DMS79 treated with DMSO at 0.1 percent for 48 hours (cell line): ENCODE data around the gene ITGAE.
"Not testable (repeated sequence)": the region's sequence is repeated elsewhere in the genome, so short reads cannot be mapped to it uniquely, and the experiment has no call there.

Source experiments
- DNase-seq: peaks from one replicate; lab custom pipeline; 2025; lab: John Stamatoyannopoulos, UW

The ITGAE gene

GRCh38 chr17:3794557-3795389 is 6.2 kb downstream of the ITGAE start:
- no peak for DNase-seq

GRCh38 chr17:3794152-3794551 is 6.8 kb downstream of the ITGAE start:
- DNase-seq = not testable (repeated sequence)

DNA sequence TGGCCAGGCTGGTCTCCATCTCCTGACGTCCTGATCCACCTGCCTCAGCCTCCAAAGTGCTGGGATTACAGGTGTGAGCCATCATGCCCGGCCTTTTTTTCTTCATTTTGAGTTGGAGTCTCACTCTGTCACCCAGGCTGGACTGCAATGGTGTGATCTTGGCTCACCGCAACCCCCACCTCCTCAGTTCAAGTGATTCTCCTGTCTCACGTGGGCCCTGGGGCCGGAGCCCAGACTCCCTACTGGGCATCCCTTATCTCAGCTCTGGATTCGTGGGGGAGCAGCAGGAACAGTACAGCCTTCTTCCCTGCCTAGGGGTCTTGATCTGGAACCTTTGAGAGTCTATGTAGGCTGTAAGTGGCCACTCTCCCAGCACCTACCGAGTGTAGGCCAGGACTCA is 7.7 kb downstream of the ITGAE start:
- not testable (repeated sequence) for DNase-seq

DNA sequence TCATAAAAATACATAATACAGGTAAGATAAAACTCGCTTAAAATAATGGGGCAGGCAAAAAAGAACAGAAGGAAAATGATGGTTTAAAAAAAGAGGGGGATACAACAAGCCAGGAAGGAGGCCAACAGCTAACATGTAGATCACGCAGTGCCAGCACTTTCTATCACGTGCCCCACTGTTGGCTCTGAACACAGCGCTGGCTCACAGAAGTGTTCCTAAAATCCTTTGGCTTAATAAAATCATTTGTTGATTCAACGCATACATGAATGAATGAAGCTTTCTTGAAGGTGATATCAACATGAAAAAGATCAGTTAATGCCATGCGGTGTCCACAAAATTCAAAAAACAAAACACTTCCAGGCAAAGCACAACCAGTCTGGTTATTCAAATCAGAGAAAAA is 8.5 kb downstream of the ITGAE start:
- no peak for DNase-seq

DNA sequence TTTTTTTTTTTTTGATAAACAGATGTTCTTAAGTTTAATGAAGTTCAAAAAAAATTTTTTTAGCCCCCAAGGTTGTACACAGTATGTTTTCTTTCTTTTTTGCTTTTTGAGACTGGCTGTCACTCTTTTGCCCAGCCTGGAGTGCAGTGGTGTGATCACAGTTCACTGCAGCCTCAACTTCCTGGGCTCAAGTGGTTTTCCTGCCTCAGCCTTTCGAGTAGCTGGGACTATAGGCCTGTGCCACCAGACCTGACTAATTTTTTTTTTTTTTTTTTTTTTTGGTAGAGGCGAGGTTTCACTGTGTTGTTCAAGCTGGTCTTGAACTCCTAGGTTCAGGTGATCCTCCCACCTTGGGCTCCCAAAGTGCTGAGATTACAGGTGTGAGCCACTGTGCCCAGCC is 12.8 kb downstream of the ITGAE start:
- DNase-seq = no peak

DNA sequence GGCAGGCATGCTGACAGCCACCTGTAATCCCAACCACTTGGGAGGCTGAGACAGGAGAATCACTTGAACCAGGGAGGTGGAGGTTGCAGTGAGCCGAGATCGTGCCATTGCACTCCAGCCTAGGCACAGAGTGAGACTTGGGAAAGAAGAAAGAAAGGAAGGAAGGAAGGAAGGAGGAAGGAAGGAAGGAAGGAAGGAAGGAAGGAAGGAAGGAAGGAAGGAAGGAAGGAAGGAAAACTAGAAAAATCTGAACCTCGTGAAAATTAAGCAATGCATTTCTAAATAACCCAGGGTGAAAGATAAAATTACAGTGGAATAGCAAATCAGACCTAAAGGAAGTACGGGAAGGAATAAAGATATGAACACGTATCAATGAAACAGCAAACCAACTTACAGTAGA is 15.7 kb downstream of the ITGAE start:
- DNase-seq = not testable (repeated sequence)

- DNase-seq = no peak
These were observed 18.2 kb downstream of the ITGAE start for GRCh38 chr17:3782751-3783150.

DNA sequence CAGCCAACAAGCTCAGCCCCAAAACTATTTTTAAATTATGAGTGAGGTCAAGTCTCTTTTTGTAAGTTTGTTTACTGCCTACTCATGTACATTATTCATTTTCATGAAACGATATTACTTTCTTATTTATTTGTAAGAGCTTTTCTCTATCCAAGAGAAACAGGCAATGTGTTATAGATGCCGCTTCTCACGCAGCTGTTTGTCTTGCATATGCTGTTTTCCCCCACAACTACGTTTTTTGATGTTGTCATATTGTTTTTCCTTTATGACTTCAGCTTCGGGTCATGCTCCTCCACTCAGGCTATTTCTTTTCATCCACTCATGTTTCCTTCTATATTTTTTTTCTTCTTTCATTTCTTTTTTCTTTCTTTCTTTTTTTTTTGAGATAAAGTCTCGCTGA is 20.0 kb downstream of the ITGAE start:
- no peak for DNase-seq

DNA sequence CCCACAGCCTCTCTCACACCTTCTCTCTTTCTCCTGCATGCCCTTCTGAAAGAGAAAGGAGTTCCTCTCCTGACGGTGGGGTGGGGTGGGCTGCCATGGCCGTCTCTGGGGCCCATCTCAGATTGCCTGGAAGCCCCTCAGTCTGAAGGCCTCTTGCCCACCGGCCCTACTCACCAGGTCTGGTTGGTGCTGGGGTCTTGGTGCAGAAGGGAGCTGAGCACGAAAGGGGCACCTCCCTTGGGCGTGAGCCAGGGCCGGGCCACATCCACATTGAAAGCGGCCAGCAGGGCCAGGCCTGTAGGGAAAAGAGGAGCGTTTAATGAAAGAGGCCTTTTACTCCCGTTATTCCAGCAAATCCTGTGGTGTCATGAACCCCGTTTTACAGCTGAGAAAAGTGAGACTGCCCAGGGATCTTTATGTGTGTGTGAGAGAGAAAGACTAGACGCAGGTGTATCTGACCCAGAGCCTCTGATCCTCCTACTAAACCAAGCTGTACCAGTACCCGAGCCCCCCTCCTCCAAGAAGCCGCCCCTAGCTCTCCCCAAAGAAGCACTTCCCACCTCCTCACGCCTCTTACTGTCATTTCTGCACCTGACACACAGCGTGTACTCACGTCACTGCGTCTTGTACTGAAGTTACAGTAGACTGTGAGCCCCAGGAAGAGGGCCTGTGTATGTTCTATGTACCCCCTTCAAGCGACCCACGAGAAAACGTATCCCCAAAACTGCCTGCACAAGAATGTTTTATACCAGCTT is 23.4 kb downstream of the ITGAE start:
- DNase-seq = no peak

- DNase-seq = no peak
These were observed 27.0 kb downstream of the ITGAE start for GRCh38 chr17:3773966-3774365.

GRCh38 chr17:3773511-3773910 is 27.5 kb downstream of the ITGAE start:
- DNase-seq = no peak

DNA sequence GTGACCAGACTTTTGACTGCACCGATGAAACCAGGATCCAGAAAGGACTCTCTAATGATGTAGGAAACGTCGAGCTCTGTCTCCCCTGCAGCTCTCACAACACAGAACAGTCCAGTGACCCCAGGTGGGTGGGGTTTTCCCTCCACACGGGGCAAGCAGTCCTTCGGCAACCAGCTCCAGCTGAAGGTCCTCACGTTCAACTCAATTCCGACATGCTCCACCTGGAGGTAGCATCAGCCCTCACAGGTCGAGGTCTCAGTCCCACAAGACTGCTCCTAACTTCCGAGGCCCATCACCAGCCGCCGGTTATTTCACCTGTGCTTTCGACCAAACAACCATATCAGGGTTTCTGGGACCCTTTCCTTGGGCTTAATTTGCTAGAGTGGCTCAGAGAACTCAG is 28.2 kb downstream of the ITGAE start:
- DNase-seq = no peak

GRCh38 chr17:3771140-3771539 is 29.8 kb downstream of the ITGAE start:
- no peak for DNase-seq

DNA sequence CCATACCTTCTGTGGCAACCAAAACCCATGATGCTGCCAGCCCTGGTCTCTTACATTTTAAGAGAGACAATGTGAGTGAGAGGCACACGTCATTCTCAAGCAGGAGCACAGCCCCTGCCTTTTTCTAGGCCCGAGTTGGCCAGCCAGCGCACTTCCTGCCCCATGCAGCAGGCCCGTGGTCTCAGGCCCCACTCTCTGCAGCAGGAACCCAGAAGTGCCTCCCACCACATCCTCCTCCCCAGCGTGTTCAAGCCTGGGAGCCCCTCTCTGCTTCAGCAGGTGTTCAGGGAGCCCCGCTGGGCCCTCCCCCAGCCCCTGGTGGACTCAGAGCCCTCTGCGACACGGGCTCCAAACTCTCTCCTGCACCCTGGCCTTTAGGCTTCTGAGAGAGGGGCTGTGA is 30.5 kb downstream of the ITGAE start:
- no peak for DNase-seq

GRCh38 chr17:3768769-3769168 is 32.2 kb downstream of the ITGAE start:
- DNase-seq = no peak

GRCh38 chr17:3768341-3768740 is 32.6 kb downstream of the ITGAE start:
- no peak for DNase-seq

DNA sequence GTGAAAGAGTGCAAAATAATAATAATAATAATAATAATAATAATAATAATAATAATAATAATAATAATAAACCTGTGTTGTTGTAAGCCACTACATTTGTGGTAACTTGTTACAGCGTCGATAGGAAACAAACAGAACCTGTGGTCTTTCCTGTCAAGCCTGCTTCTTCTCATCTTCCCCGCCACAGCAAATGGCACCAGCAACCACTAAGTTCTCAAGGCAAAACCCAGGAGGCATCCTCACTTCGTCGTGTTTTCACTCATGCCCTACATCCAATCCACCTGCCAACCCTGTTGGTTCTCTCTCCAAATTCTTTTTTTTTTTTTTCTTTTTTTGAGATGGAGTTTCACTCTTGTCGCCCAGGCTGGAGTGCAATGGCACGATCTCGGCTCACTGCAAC is 34.2 kb downstream of the ITGAE start:
- DNase-seq = no peak

GRCh38 chr17:3765981-3766380 is 35.0 kb downstream of the ITGAE start:
- no peak for DNase-seq

DNA sequence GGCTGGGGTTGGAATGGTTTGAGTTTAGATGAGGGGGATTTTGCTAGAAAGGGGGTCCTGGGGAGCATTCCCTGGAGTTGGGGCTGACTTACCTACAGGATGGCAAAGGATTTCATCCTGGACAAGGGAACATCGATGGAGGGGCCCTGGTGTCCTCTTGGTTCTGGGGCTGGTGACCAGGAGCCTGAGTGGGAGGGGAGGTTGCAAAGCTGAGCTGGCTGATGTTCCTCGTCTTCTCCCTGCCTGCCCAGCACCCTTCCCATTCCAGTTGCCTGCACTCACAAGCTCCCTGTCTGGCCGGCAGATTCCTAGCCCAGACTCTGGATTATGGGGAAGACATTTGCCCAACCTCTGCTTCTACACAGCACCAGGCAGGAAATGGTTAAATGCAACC is 37.2 kb downstream of the ITGAE start:
- no peak for DNase-seq

GRCh38 chr17:3762922-3763776 is 37.8 kb downstream of the ITGAE start:
- no peak for DNase-seq

DNA sequence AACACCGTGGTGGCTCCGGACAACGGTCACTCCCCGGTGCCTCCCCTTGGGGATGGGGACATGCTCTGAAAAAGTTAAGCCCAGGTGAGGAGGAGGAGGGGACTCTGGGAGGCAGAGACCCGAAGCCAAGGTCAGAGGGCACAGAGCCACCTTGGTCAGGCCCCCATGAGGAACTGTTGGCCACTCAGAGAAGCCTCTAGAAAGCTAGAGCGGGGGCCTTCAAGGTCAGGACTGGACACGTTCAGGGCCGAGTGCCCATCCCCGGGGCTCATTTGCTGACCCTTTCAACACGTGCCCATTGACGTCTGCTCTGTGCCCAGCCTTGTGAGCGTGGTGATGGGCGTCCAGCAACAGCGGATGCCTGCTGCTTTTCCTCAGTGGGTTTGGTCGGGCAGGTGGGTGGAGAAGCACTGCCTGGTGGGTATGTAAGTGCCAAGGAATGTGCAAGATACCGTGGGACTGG is 39.0 kb downstream of the ITGAE start:
- DNase-seq = no peak
